Fibroblast of the aortic adventitia (primary cell): Measurements from ENCODE around the gene ADGRG3. TPM values are rescaled to one million over a fixed set of nuclear protein-coding genes. Genes with fewer than 3 reads are reported as not detected.

Experiments
- DNase-seq: peaks from one replicate; pipeline ENCODE4 v3.0.0-alpha.2; 2010; ENCODE audit warnings: low read depth
- H3K4me3 ChIP-seq: 2 replicates; pipeline ENCODE4 v1.5.1; 2011; ENCODE audit warnings: low read depth, mild to moderate bottlenecking, control low read depth, low read length, moderate library complexity
- total RNA-seq: library from RNA; depleted of rRNA; stranded (reverse); fragments of >200 nt; gene quantifications from 2 replicates; pipeline ENCODE4 v1.2.3, GENCODE V29; 2012; ENCODE audit warnings: low replicate concordance
- TF ChIP-seq, protein P1 (sequence below): IDR thresholded peaks from 2 replicates; pipeline ENCODE4 v1.5.1; 2011; ENCODE audit warnings: mild to moderate bottlenecking, low read length, control low read depth, inconsistent platforms; ENCODE audit not compliant: insufficient read depth

The ADGRG3 gene
- total RNA-seq, 1 donor = not detected

DNA sequence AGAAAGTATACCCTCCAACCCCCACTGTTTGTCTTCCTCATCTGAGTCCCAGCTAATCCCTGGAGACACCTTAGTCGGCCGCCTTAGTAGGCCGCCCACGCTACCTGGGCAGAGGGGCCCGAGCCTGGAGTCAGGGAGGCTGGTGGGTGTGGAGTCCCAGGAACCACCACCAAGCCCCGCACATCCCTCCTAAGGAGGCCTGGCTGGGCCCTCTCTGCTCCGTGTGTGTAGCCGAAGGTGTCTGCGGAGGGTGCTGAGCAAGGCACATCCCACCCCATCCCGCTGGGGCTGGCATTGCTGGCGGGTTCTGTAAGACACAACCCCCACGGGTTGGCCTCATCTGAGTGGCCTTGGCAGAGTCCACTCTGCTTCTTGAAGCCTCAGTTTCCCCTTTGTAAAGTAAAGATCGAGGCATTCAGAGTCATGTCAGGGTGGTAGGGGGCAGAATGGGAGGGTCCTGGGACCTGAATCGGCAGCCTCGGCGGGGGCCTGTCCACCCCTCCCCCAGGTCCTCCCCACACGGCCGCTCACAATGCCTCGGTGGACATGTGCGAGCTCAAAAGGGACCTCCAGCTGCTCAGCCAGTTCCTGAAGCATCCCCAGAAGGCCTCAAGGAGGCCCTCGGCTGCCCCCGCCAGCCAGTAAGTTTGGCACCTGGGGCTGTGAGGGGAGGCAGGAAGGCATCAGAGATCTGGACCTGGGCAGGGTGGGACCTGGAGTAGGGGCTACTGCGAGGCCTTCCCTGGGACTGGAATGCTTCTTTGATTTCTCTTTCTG, 15.2 kb upstream of the ADGRG3 start:
- no peak for DNase-seq
- TF ChIP-seq, protein P1, sequence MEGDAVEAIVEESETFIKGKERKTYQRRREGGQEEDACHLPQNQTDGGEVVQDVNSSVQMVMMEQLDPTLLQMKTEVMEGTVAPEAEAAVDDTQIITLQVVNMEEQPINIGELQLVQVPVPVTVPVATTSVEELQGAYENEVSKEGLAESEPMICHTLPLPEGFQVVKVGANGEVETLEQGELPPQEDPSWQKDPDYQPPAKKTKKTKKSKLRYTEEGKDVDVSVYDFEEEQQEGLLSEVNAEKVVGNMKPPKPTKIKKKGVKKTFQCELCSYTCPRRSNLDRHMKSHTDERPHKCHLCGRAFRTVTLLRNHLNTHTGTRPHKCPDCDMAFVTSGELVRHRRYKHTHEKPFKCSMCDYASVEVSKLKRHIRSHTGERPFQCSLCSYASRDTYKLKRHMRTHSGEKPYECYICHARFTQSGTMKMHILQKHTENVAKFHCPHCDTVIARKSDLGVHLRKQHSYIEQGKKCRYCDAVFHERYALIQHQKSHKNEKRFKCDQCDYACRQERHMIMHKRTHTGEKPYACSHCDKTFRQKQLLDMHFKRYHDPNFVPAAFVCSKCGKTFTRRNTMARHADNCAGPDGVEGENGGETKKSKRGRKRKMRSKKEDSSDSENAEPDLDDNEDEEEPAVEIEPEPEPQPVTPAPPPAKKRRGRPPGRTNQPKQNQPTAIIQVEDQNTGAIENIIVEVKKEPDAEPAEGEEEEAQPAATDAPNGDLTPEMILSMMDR = no peak
- H3K4me3 ChIP-seq = no peak overlapping the region

DNA sequence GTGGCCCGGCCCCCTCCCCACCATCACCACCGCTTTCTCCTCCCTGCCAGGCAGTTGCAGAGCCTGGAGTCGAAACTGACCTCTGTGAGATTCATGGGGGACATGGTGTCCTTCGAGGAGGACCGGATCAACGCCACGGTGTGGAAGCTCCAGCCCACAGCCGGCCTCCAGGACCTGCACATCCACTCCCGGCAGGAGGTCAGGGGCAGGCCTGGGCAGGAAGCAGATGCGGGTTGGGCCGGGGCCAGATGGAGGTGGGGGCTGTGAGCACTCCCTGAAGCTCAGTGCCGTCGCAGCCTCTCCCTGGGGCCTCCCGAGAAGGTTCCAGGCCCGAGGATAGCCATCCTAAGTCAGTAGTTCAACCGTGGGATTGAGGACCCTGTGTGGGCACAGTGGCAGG, 14.2 kb upstream of the ADGRG3 start:
- no peak overlapping the region for H3K4me3 ChIP-seq
- no peak for DNase-seq
- TF ChIP-seq, protein P1 = no peak

DNA sequence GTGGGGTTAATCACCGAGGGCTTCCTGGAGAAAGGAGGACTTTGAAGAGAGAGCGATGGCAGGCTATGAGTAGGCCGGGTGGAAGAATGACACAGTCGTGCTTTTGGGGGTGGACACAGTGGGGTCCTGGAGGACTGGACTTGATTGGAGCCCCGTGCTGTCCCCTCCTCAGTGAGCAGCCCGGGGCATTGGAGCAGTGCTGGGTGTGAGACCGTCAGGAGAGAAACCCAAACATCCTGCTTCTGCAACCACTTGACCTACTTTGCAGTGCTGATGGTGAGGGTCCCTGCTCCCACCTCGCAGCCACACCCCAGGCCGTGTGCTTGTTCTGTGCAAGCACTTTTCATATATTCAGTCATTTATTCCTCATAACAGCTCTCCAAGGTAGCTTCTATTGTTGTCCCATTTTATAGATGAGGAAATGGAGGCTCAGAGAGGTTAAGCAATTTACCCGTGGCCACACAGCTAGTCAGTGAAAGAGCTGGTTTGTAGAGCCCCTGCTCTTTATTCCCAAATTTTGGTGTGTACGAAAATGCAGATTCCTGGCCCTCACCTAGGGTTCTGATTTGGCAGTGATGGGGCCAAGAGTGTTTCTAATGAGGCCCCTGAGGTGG, 11.7 kb upstream of the ADGRG3 start:
- no peak for DNase-seq
- TF ChIP-seq, protein P1 = no peak
- no peak overlapping the region for H3K4me3 ChIP-seq

DNA sequence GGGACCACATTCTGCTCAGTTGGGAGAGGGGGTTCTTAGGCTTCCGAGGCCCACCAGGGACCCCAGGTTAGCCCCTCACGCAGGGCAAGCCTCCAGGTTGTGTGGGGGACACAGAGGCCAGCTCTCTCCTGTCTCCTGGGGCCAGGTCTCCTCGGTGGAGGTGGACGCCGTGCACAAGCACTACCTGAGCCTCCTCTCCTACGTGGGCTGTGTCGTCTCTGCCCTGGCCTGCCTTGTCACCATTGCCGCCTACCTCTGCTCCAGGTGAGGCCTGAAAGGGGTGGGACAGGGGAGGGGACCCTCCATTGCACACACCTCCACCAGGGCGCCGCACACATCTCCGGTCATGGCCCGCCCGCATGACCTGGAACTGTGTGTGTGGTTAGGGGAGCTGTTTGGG, 10.9 kb upstream of the ADGRG3 start:
- H3K4me3 ChIP-seq = no peak overlapping the region
- DNase-seq = no peak
- TF ChIP-seq, protein P1 = no peak

DNA sequence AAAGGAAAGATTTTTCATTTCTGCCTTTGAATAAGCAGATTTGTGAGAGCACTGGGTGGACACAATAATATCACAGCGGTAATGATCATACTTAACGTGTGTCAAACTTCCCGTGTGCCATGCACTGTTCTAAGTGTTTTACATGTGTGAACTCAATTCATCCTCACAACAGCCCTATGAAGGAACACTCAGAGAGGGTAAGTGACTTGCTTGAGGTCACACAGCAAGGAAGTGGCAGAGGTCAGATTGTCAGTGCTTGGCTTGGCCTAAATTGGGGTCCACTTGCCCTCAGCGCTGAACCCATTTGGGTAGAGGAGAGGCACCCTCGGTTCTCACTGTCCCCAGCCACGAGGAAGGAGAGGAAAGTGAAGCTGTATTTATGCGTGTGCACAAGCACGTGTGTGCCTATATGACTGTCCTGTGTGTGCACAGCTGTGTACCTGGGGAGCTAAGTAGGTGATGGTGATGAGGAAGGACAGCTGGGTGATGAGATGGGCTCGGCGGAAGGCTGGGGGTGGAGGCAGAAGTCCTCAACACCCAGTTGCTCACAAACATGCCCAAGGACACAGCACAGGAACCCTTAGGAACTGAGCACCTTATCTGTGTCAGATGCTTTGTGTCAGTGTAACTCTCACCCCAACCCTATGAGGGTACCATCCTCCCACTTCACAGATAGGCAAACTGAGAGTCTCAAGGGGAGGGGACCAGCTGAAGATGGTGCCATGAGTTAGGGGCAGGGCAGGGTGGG, 9.8 kb upstream of the ADGRG3 start:
- DNase-seq = no peak
- H3K4me3 ChIP-seq = no peak overlapping the region
- TF ChIP-seq, protein P1 = no peak

DNA sequence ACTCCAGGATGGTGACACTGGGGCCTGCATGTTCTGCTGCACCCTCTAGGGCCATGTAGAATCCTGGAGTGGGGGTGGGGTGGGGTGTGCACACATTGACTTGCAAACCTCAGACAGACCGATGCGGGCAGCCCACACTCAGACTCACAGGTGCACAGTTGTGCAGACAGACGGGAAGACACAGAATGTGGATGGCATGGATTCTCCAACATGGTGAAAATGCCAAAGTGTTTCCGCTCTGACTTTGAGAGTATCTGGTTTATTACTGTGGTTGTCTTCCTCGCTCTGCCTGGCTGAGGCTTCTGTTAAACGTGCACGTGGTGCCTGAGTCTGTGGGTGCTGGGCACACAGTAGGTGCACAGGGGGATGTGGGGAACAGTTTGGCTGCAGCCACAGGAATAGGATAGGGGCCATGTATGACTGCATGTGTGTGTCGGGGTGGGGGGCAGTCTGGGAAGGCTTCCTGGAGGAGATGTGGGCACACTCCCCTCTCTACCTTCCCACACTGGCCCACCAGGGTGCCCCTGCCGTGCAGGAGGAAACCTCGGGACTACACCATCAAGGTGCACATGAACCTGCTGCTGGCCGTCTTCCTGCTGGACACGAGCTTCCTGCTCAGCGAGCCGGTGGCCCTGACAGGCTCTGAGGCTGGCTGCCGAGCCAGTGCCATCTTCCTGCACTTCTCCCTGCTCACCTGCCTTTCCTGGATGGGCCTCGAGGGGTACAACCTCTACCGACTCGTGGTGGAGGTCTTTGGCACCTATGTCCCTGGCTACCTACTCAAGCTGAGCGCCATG, 9.0 kb upstream of the ADGRG3 start:
- no peak for DNase-seq
- H3K4me3 ChIP-seq = no peak overlapping the region
- TF ChIP-seq, protein P1 = no peak
